Measurements from ENCODE around the gene CAMK2G.

GRCh38 chr10:73828161-73828560 is 46.2 kb downstream of the CAMK2G start:
- TF ChIP-seq CTCF (IDR thresholded peaks at IDR 0.05; ENCODE audit: low read depth, low read length, missing input control) (no peak), SP1 (IDR thresholded peaks at IDR 0.05) (no peak)
